ENCODE results near the gene SLC7A14.

Gene SLC7A14

GRCh38 chr3:170496026-170496867, 89.6 kb downstream of the SLC7A14 start:
- DNase-seq = no peak

GRCh38 chr3:170494766-170495165, 91.1 kb downstream of the SLC7A14 start:
- DNase-seq = no peak

GRCh38 chr3:170493712-170494182, 92.1 kb downstream of the SLC7A14 start:
- DNase-seq = no peak

- DNase-seq = no peak
Measured at GRCh38 chr3:170491901-170492300, 94.0 kb downstream of the SLC7A14 start.

- DNase-seq = no peak
Measured at GRCh38 chr3:170490828-170491560, 94.9 kb downstream of the SLC7A14 start.

GRCh38 chr3:170488802-170489201, 97.1 kb downstream of the SLC7A14 start:
- DNase-seq = no peak

GRCh38 chr3:170487031-170487430, 98.8 kb downstream of the SLC7A14 start:
- no peak for DNase-seq

GRCh38 chr3:170486398-170486797, 99.5 kb downstream of the SLC7A14 start:
- DNase-seq = no peak

- DNase-seq = no peak
Measured at GRCh38 chr3:170485696-170486095, 100.2 kb downstream of the SLC7A14 start.

- no peak for DNase-seq
Measured at GRCh38 chr3:170485294-170485693, 100.6 kb downstream of the SLC7A14 start.

GRCh38 chr3:170484869-170485268, 101.0 kb downstream of the SLC7A14 start:
- no peak for DNase-seq

GRCh38 chr3:170483485-170484262, 102.2 kb downstream of the SLC7A14 start:
- DNase-seq = no peak

- DNase-seq = no peak
Measured at GRCh38 chr3:170482199-170482598, 103.7 kb downstream of the SLC7A14 start.

- DNase-seq = no peak
Measured at GRCh38 chr3:170480111-170480510, 105.8 kb downstream of the SLC7A14 start.

- no peak for DNase-seq
Measured at GRCh38 chr3:170477395-170477794, 108.5 kb downstream of the SLC7A14 start.

GRCh38 chr3:170476291-170476690, 109.6 kb downstream of the SLC7A14 start:
- DNase-seq = no peak

- DNase-seq = no peak
Measured at GRCh38 chr3:170475092-170475685, 110.7 kb downstream of the SLC7A14 start.

GRCh38 chr3:170473358-170473757, 112.5 kb downstream of the SLC7A14 start:
- DNase-seq = no peak

GRCh38 chr3:170471149-170471548, 114.7 kb downstream of the SLC7A14 start:
- DNase-seq = no peak

GRCh38 chr3:170470063-170471016, 115.5 kb downstream of the SLC7A14 start:
- DNase-seq = no peak
